PC-9 (cell line): ENCODE measurements around the gene C12orf57.

Experiments
- CTCF ChIP-seq: fragments of 200-600 bp; sonication (generic); conservative IDR thresholded peaks from 2 replicates; pipeline ENCODE4 v1.6.1; 2017; ENCODE audit warnings: mixed run types, antibody characterized with exemption, mild to moderate bottlenecking, moderate library complexity
- EZH2 ChIP-seq: fragments of 200-600 bp; sonication (generic); IDR thresholded peaks from 2 replicates; pipeline ENCODE4 v1.8.0; 2017; ENCODE audit warnings: antibody characterized with exemption, low read depth

- TF ChIP-seq CTCF (no peak), EZH2 (no peak)
Measured at GRCh38 chr12:6909421-6910145, 34.2 kb upstream of the C12orf57 start.
